Measurements from ENCODE around the gene GALNT2. TPM values are rescaled to one million over a fixed set of nuclear protein-coding genes. Genes with fewer than 3 reads are reported as not detected.

Gene GALNT2
- total RNA-seq, 2 experiments from 2014 or later: 59.8 to 62.4 TPM

DNA sequence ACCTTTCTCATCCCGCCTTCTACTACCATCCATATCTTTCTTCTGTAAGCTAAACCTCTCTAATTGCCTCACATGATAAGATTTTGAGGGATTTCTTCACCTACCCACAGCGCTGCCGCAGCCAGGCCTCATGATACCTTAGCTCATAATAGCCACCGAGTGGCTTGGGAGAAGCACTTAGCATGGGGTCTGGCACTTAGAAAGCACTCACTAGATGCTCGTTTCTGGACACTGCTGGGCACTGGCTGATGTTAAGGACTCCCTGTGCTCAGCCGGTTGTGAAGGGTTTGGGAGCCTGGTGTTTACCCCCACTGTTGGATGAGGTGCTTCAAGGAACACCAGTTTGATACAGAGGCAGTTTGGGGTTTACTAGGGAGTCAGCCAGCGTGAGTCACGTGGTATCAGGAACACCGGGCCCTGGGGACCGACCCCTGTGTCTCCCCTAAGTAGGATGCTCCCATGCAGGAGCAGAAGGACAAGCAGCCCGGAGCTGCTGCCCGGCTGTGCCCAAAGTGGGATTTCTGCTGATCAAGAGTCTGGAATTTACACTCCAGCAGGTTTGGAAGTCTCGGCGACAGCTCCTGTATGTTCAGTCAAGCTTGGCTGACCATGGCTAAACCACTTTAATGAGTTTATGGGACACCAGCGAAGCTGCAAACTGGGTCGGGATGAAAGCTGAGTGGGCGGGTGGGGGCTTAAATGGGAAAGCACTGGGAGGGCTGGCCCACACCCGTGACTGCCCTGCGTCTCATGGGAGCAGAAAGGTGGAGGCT lies 63.3 kb downstream of the GALNT2 start:
- H3K36me3 Mint-ChIP-seq (ENCODE audit: low read depth): peaks cover 4% of the 10 kb centered on the region
- H3K27ac Mint-ChIP-seq: no peak overlapping the region
- no peak overlapping the region for H3K4me3 Mint-ChIP-seq
- CTCF ChIA-PET: interaction anchor here (0.6 kb wide), 1 partner anchor 53 kb away, joined by 4 read pairs; no protein-coding TSS in a partner anchor
- DNase-seq: no peak
- H3K27me3 Mint-ChIP-seq (ENCODE audit: low read depth): no peaks in the 10 kb centered on the region
- intact Hi-C loops (cut with micrococcal nuclease): no loop called here
- peaks cover 59% of the 10 kb centered on the region for H3K4me1 Mint-ChIP-seq (ENCODE audit: low read depth)
- H3K9me3 Mint-ChIP-seq: no peaks in the 10 kb centered on the region

DNA sequence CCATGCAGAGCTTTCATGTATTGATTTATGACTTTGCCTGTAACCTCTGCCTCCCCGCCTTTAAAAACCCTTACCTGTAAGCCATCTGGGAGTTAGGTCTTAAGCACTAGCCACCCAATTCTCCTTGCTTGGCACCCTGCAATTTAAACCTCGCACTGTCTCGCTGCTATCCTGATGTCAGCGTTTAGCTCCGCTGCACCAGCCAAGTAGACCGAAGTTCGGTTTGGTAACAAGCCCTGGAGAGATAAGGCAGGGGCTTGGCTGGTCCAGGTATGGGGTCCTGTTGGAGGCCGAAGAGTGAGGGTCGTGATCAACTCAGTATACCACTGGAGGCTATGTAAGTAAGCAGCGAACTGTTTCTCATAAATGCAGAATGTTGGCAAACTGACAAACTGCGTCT lies 64.4 kb downstream of the GALNT2 start:
- Mint-ChIP-seq H3K4me1 (ENCODE audit: low read depth) (peaks cover 48% of the 10 kb centered on the region), H3K27ac (no peak overlapping the region), H3K9me3 (no peaks in the 10 kb centered on the region), H3K4me3 (no peak overlapping the region), H3K27me3 (ENCODE audit: low read depth) (no peaks in the 10 kb centered on the region), H3K36me3 (ENCODE audit: low read depth) (peaks cover 4% of the 10 kb centered on the region)
- DNase-seq: no peak
- intact Hi-C loops (cut with micrococcal nuclease): no loop called here
- CTCF ChIA-PET: no interaction called here

DNA sequence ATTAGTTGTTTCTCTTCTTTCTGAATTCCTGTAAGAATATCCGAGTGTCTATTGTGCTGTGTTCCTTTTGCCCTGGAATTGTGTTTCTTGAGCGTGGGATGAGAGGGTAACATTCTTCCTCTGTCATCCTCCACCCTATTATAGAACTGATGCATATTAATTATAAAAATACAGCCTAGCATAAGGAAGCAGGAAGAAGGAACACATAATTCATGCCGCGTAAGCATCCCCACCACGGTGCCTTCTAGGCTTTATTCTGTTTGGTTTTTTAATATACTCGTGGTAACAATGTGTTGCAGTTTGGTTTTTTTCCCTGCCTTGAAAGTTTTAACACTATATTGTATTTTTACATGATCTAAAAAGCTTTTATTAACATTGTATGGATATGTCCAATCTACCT lies 65.7 kb downstream of the GALNT2 start:
- no peak for DNase-seq
- Mint-ChIP-seq H3K9me3 (no peaks in the 10 kb centered on the region), H3K27ac (no peak overlapping the region), H3K27me3 (ENCODE audit: low read depth) (no peaks in the 10 kb centered on the region), H3K36me3 (ENCODE audit: low read depth) (peaks cover 8% of the 10 kb centered on the region), H3K4me1 (ENCODE audit: low read depth) (peaks cover 35% of the 10 kb centered on the region), H3K4me3 (no peak overlapping the region)
- intact Hi-C loops (cut with micrococcal nuclease): no loop called here
- CTCF ChIA-PET: interaction anchor here (0.7 to 1.6 kb wide), 3 partner anchors 23 to 471 kb away, joined by 3 read pairs; no protein-coding TSS in a partner anchor

DNA sequence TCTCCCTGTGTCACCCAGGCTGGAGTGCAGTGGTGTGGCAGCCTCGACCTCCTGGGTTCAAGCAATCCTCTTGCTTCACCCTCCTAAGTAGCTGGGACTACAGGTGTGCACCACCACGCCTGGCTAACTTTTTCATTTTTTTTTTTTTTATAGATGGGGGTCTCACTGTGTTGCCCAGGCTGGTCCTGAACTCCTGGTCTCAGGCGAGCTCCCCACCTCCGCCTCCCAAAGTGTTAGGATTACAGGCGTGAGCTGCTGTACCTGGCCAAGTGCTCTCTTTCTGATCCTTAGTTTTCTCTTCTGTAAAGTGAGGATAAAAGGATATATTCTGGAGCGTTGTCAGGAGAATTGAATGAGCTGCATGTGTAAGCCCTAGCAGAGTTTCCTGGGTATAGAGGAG lies 68.7 kb downstream of the GALNT2 start:
- Mint-ChIP-seq H3K4me3 (no peak overlapping the region), H3K27me3 (ENCODE audit: low read depth) (no peaks in the 10 kb centered on the region), H3K36me3 (ENCODE audit: low read depth) (peaks cover 15% of the 10 kb centered on the region), H3K9me3 (no peaks in the 10 kb centered on the region), H3K27ac (no peak overlapping the region), H3K4me1 (ENCODE audit: low read depth) (peaks cover 33% of the 10 kb centered on the region)
- CTCF ChIA-PET: no interaction called here
- intact Hi-C loops (cut with micrococcal nuclease): no loop called here
- DNase-seq: no peak

DNA sequence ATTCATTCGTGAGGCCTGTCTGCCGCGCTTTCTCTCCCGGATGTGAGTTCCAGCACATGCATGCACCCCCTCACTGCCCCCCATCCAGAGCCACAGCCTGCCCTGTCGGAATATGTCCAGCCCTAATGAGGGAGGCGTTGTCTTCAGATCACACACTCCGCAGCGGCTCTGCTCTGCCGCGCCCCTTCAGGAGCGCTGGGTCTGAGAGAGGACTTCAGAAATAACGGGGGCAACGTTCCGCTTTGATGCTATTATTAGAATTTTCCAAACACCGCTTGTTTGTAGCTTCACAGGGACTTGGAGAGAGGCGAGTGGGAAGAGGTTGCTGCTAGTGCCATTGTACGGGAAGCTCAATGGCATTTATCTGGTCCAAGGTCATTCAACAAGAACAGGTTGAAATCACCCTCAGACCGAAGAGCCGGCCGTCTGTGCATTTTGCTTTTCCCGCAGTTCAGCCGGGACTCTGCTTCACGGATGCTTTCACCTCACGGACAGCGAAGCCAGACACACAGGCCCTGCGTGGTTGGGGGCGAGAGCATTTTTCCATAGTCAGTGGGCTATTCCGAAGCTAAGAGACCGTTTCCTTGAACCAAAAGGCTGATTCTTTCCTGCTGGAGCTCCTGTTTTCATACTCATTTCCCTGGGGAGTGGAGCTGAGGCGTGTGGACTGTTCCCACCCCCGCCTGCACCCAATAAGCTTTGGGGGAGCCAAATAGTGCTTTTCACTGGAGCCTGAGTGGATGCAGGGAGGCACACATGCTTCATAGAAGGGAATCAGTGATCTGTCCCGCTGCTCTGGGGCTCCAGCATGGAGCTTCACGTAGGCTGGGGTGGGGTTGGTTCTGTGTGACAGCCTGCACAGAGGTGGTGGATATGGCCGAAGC lies 69.7 kb downstream of the GALNT2 start:
- Mint-ChIP-seq H3K27me3 (ENCODE audit: low read depth) (no peaks in the 10 kb centered on the region), H3K36me3 (ENCODE audit: low read depth) (peaks cover 17% of the 10 kb centered on the region), H3K9me3 (no peaks in the 10 kb centered on the region), H3K4me3 (no peak overlapping the region), H3K27ac (no peak overlapping the region), H3K4me1 (ENCODE audit: low read depth) (peaks cover 43% of the 10 kb centered on the region)
- DNase-seq: no peak
- intact Hi-C loops (cut with micrococcal nuclease): no loop called here
- CTCF ChIA-PET: no interaction called here

DNA sequence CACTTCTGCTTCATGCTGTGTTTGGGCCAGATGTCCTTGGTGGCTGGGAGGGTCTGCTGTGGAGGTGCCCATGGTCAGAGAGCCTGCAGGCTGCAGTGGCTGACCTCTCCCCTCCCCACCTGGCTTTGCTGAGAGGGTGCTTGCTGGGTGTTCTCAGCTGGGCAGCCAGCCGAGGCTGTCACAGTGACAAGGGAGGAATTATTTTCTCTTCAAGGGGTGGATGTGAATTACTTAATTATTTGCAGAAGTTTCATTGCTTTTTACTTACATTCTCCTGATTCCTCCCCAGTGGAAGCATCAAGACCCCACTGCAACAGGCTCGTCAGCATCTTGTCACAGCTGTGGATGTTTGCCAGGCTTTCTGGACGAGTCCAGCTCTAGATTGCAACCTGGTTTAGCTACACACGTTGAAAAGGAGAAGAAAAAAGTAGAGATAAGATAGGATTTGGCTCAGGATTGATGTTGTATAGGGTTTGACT lies 70.3 kb downstream of the GALNT2 start:
- Mint-ChIP-seq H3K4me1 (ENCODE audit: low read depth) (peaks cover 42% of the 10 kb centered on the region), H3K36me3 (ENCODE audit: low read depth) (peaks cover 17% of the 10 kb centered on the region), H3K4me3 (no peak overlapping the region), H3K9me3 (no peaks in the 10 kb centered on the region), H3K27ac (no peak overlapping the region), H3K27me3 (ENCODE audit: low read depth) (no peaks in the 10 kb centered on the region)
- CTCF ChIA-PET: no interaction called here
- intact Hi-C loops (cut with micrococcal nuclease): no loop called here
- no peak for DNase-seq

DNA sequence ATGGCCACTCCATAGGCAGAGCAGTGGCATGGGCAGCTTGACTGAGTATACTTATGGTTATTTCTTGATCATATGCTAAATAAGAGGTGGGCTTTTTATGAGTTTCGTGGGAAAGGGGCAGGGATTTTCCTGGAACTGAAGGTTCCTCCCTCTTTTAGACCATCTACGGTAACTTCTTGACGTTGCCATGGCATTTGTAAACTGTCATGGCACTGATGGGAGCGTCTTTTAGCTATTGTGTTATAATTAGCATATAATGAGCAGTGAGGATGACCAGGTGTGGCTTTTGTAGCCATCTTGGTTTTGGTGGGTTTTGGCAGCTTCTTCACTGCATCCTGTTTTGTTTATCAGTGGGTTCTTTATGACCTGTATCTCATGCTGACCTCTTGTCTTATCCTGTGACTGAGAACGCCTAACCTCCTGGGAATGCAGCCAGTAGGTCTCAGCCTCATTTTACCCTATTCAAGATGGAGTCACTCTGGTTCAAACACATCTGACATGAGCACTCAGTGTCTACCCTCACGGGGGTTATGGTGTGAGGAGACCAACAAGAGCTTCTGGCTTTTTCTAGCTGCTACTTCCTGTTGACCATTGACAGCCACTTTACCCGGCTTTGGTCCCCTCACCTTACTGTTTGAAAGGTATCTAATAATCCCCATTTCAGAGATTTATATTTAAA lies 71.7 kb downstream of the GALNT2 start:
- H3K36me3 Mint-ChIP-seq (ENCODE audit: low read depth): peaks cover 19% of the 10 kb centered on the region
- H3K27ac Mint-ChIP-seq: no peak overlapping the region
- DNase-seq: no peak
- no peak overlapping the region for H3K4me3 Mint-ChIP-seq
- CTCF ChIA-PET: interaction anchor here (1.1 kb wide), 1 partner anchor 28 kb away, joined by 3 read pairs; no protein-coding TSS in a partner anchor
- peaks cover 49% of the 10 kb centered on the region for H3K4me1 Mint-ChIP-seq (ENCODE audit: low read depth)
- intact Hi-C loops (cut with micrococcal nuclease): no loop called here
- no peaks in the 10 kb centered on the region for H3K27me3 Mint-ChIP-seq (ENCODE audit: low read depth)
- no peaks in the 10 kb centered on the region for H3K9me3 Mint-ChIP-seq

DNA sequence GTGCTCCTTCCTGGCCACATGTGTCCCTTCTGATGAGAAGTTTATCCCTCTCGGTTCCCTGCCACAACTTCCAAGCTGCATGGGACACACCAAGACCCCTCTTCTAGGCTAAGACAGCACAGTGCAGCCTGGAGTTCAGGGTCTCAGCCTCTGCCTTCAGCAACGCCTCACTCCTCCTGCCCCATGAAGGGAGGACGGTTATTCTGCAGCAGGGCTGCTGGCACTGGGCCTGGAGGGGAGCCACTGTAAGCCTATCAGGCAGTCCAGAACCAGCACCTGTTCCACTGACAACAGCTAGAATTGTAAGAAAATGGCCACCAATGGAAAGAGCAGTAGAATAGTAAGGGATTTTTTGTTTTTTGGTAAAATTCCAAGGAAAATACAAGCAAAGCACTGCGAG lies 72.3 kb downstream of the GALNT2 start:
- peaks cover 51% of the 10 kb centered on the region for H3K4me1 Mint-ChIP-seq (ENCODE audit: low read depth)
- no peak overlapping the region for H3K4me3 Mint-ChIP-seq
- DNase-seq: no peak
- H3K27ac Mint-ChIP-seq: no peak overlapping the region
- no peaks in the 10 kb centered on the region for H3K9me3 Mint-ChIP-seq
- CTCF ChIA-PET: interaction anchor here (1.1 kb wide), 1 partner anchor 27 kb away, joined by 3 read pairs; no protein-coding TSS in a partner anchor
- peaks cover 18% of the 10 kb centered on the region for H3K36me3 Mint-ChIP-seq (ENCODE audit: low read depth)
- H3K27me3 Mint-ChIP-seq (ENCODE audit: low read depth): no peaks in the 10 kb centered on the region
- intact Hi-C loops (cut with micrococcal nuclease): no loop called here

DNA sequence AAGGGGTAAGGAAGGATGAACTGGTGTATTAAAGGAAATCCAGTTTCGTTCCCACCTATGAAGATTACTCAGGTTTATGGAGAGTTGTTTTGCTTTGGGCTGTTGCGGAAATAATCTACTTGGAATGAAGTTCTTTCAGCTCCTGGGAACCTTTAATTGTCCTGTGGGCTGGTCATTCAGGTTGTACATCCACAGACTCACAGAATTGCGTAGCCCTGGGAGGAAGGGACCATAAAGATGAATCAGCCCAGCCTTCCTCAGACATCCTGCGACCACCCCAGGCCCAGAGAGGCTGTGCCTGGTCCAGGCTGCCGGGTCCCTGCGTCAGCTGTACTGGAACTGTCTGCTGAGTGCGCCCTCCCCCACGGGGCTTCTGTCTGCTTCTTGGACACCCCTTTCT lies 72.7 kb downstream of the GALNT2 start:
- no peak overlapping the region for H3K27ac Mint-ChIP-seq
- CTCF ChIA-PET: interaction anchor here (1.1 kb wide), 1 partner anchor 27 kb away, joined by 3 read pairs; no protein-coding TSS in a partner anchor
- no peak for DNase-seq
- H3K27me3 Mint-ChIP-seq (ENCODE audit: low read depth): no peaks in the 10 kb centered on the region
- no peak overlapping the region for H3K4me3 Mint-ChIP-seq
- H3K36me3 Mint-ChIP-seq (ENCODE audit: low read depth): peaks cover 16% of the 10 kb centered on the region
- intact Hi-C loops (cut with micrococcal nuclease): no loop called here
- H3K4me1 Mint-ChIP-seq (ENCODE audit: low read depth): peaks cover 50% of the 10 kb centered on the region
- H3K9me3 Mint-ChIP-seq: no peaks in the 10 kb centered on the region

DNA sequence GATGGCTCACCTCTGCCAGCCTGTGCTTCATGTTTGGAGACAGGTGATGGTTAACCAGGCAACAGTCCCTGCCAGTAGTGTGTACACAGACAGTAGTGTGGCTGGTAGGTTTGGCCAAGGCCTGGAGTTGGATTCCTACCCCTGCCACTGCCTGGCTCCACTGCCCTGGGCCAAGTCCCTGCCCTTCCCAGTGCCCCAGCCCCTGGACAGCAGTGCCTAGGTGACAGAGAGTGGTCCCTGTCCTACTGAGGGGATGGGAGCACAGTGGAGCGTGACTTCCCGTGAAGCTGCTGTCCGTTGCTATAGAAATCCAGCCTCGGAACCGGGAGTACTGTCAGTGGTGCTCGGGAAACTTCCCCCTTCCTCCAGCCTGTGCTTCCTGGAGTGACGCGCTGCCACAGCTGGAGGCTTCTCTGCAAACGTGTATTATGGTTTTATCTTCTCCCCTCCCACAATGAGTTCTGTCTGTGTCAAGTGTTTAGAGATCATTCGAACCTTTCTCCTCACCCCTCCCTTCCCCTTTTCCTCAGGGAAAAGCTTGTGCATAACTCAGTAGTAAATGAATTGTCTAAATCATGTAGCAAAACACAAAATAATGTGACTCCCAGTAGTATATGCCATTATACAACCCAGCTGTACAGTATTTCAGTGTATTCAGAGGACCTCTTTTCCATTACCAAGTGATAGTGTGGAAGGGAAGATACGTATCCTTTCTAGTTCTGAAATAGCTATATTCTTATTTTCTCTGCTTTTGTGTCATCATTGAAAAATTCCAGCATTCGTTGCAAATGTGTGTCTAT lies 73.4 kb downstream of the GALNT2 start:
- Mint-ChIP-seq H3K27me3 (ENCODE audit: low read depth) (no peaks in the 10 kb centered on the region), H3K27ac (no peak overlapping the region), H3K9me3 (no peaks in the 10 kb centered on the region), H3K36me3 (ENCODE audit: low read depth) (peaks cover 16% of the 10 kb centered on the region), H3K4me3 (no peak overlapping the region), H3K4me1 (ENCODE audit: low read depth) (peaks cover 53% of the 10 kb centered on the region)
- CTCF ChIA-PET: interaction anchor here (0.6 kb wide), 1 partner anchor 67 kb away, joined by 3 read pairs; no protein-coding TSS in a partner anchor
- DNase-seq: no peak
- intact Hi-C loops (cut with micrococcal nuclease): no loop called here

DNA sequence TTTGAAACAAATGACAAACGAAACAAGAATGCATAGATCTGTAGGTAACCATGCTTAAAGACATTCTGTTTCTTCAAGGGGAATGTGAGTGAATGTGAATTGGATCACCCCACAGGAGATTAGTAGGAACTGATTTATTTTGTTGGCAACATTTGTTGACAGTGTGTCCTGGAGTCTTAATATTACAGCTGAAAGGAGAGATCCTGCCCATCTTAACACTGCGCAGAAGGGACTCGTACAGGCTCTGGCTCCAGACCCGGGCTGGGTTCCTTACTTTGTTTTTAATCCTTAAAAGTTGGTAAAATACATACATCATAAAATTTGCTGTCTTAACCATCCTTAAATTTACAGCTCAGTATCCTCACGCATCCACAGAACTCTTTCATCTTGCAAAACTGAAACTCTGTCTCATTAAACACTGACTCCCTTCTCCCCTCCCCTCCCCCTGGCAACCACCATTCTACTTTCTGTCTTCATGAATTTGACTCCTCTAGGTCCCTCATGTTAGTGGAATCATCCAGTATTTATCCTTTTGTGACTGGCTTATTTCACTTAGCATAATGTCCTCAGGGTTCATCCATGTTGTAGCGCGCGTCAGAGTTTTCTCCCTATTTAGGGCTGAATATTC lies 74.1 kb downstream of the GALNT2 start:
- peaks cover 16% of the 10 kb centered on the region for H3K36me3 Mint-ChIP-seq (ENCODE audit: low read depth)
- peak; percentile 38 for DNase-seq
- no peak overlapping the region for H3K27ac Mint-ChIP-seq
- H3K27me3 Mint-ChIP-seq (ENCODE audit: low read depth): no peaks in the 10 kb centered on the region
- CTCF ChIA-PET: interaction anchor here (0.6 kb wide), 1 partner anchor 66 kb away, joined by 3 read pairs; no protein-coding TSS in a partner anchor
- peaks cover 60% of the 10 kb centered on the region for H3K4me1 Mint-ChIP-seq (ENCODE audit: low read depth)
- intact Hi-C loops (cut with micrococcal nuclease): no loop called here
- no peak overlapping the region for H3K4me3 Mint-ChIP-seq
- H3K9me3 Mint-ChIP-seq: no peaks in the 10 kb centered on the region
